Ishikawa (cell line): Measurements from ENCODE around the gene WSB1.

Experiments
- CEBPB ChIP-seq: IDR thresholded peaks from 2 replicates; pipeline ENCODE4 v1.6.1; 2012
- CREB1 ChIP-seq: IDR thresholded peaks from 2 replicates; pipeline ENCODE4 v1.6.1; 2012; ENCODE audit warnings: low read depth
- EGR1 ChIP-seq: IDR thresholded peaks from 2 replicates; pipeline ENCODE4 v1.6.1; 2012
- EP300 ChIP-seq: IDR thresholded peaks from 2 replicates; pipeline ENCODE4 v1.6.1; 2012; ENCODE audit warnings: borderline replicate concordance
- FOXM1 ChIP-seq: IDR thresholded peaks from 2 replicates; pipeline ENCODE4 v1.6.1; 2012; ENCODE audit warnings: low read depth, borderline replicate concordance
- MAX ChIP-seq: IDR thresholded peaks from 2 replicates; pipeline ENCODE4 v1.6.1; 2012
- NFIC ChIP-seq: IDR thresholded peaks from 2 replicates; pipeline ENCODE4 v1.6.1; 2012
- RAD21 ChIP-seq: IDR thresholded peaks from 2 replicates; pipeline ENCODE4 v1.6.1; 2012; ENCODE audit warnings: low read depth
- TAF1 ChIP-seq: IDR thresholded peaks from 2 replicates; pipeline ENCODE4 v1.6.1; 2012; ENCODE audit warnings: low read depth, mild to moderate bottlenecking
- TCF12 ChIP-seq: IDR thresholded peaks from 2 replicates; pipeline ENCODE4 v1.6.1; 2012; ENCODE audit warnings: low read depth
- TEAD4 ChIP-seq: IDR thresholded peaks from 2 replicates; pipeline ENCODE4 v1.6.1; 2012
- USF1 ChIP-seq: IDR thresholded peaks from 2 replicates; pipeline ENCODE4 v1.6.1; 2012
- YY1 ChIP-seq: IDR thresholded peaks from 2 replicates; pipeline ENCODE4 v1.6.1; 2012; ENCODE audit warnings: low read depth
- ZBTB7A ChIP-seq: IDR thresholded peaks from 2 replicates; pipeline ENCODE4 v1.6.1; 2012; ENCODE audit warnings: low read depth
- TF ChIP-seq, protein P1 (sequence below): IDR thresholded peaks from 2 replicates; pipeline ENCODE4 v1.6.1; 2012; ENCODE audit warnings: low read depth, mild to moderate bottlenecking

WSB1 gene

DNA sequence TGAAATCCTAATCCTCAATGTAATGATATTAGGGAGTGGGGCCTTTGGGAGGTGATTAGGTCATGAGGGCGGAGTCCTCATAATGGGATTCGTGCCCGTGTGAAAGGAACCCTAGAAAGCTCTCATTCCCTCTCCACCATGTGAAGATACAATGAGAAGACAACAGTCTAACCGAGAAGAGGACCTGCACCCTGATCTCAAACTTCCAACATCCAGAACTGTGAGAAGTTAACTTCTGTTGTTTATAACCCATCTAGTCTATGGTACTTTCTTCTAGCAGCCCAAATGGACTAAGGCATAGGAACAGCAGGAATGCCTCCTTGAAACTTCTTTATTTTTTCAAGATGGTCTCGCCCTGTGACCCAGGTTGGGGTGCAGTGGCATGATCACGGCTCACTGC is 24.7 kb downstream of the WSB1 start:
- no peak for TF ChIP-seq TEAD4
- TF ChIP-seq USF1, result no peak
- TF ChIP-seq FOXM1, result no peak
- no peak for TF ChIP-seq TAF1
- TF ChIP-seq, protein P1, sequence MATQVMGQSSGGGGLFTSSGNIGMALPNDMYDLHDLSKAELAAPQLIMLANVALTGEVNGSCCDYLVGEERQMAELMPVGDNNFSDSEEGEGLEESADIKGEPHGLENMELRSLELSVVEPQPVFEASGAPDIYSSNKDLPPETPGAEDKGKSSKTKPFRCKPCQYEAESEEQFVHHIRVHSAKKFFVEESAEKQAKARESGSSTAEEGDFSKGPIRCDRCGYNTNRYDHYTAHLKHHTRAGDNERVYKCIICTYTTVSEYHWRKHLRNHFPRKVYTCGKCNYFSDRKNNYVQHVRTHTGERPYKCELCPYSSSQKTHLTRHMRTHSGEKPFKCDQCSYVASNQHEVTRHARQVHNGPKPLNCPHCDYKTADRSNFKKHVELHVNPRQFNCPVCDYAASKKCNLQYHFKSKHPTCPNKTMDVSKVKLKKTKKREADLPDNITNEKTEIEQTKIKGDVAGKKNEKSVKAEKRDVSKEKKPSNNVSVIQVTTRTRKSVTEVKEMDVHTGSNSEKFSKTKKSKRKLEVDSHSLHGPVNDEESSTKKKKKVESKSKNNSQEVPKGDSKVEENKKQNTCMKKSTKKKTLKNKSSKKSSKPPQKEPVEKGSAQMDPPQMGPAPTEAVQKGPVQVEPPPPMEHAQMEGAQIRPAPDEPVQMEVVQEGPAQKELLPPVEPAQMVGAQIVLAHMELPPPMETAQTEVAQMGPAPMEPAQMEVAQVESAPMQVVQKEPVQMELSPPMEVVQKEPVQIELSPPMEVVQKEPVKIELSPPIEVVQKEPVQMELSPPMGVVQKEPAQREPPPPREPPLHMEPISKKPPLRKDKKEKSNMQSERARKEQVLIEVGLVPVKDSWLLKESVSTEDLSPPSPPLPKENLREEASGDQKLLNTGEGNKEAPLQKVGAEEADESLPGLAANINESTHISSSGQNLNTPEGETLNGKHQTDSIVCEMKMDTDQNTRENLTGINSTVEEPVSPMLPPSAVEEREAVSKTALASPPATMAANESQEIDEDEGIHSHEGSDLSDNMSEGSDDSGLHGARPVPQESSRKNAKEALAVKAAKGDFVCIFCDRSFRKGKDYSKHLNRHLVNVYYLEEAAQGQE, result no peak
- TF ChIP-seq NFIC, result no peak
- TF ChIP-seq YY1, result no peak
- TF ChIP-seq MAX, result no peak
- TF ChIP-seq EGR1, result no peak
- no peak for TF ChIP-seq RAD21
- no peak for TF ChIP-seq TCF12
- TF ChIP-seq CREB1, result no peak
- no peak for TF ChIP-seq ZBTB7A
- TF ChIP-seq EP300, result no peak
- TF ChIP-seq CEBPB, result no peak

DNA sequence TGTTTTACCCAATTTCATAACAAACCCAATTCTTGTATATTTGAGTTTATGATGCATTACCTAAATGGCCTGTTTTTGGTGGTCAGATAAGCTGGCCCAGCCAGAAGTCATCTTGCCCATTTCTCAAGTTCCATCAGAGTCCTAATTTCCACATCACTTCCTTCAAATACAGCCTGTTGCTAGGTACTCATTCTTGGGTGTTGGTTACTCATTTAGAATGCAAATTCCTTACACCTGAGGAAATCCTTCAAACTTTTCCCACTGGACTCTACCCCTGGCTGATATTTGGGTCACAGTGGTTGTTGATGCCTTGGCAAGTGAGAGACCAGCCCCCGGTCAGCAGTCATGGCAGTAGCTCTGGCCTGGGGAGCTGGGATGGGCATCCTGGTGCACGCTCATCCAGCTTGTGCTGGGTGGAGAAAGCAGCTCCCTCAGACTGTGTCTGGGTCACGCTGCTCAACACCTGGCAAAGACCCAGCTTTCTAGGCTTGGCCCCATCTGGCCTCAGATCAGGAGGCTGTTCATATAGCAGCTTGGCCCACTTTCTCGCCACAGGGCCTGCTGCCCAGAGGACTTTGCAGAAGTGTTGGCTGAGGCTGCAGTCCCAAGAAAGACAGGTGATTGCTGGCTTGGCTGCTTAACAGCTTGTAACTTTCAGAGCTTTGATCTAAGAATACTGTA is 25.8 kb downstream of the WSB1 start:
- TF ChIP-seq NFIC, result peak; percentile 47; the same call in 1 of the 2 replicates
- no peak for TF ChIP-seq ZBTB7A

GRCh38 chr17:27320222-27320560 is 26.3 kb downstream of the WSB1 start:
- TF ChIP-seq TEAD4 (no peak), MAX (no peak), TCF12 (no peak)
- TF ChIP-seq, protein P1, result no peak

GRCh38 chr17:27321372-27321771 is 27.5 kb downstream of the WSB1 start:
- TF ChIP-seq CEBPB, result no peak
- no peak for TF ChIP-seq CREB1
- TF ChIP-seq TAF1, result no peak
- peak; percentile 28; the same call in 1 of the 2 replicates for TF ChIP-seq USF1

DNA sequence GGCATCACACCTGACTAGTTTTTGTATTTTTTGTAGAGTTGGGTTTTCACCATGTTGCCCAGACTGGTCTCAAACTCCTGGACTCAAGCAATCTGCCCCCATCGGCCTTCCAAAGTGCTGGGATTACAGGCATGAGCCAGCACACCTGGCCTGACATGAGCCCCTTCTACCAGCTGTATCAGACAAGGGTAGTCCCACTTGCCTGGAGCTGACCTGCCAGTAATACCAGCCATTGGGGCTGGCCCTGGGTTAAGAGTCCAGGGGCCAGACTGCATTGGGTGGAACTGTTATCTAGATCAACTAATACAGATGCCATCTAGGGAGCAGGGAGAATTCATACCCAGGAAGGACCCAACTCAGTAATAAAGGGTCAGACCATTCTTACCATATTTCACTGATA is 28.1 kb downstream of the WSB1 start:
- TF ChIP-seq MAX (no peak), TAF1 (no peak), TCF12 (no peak), FOXM1 (no peak), CEBPB (no peak), YY1 (no peak)

- TF ChIP-seq CREB1 (no peak), USF1 (no peak), FOXM1 (no peak), TCF12 (no peak), TEAD4 (no peak), NFIC (no peak), EGR1 (no peak), CEBPB (no peak), RAD21 (no peak), MAX (no peak), ZBTB7A (no peak), YY1 (no peak), EP300 (no peak), TAF1 (no peak)
- TF ChIP-seq, protein P1, result no peak
Observed at GRCh38 chr17:27322690-27323508, 29.0 kb downstream of the WSB1 start.
